Prostate gland (tissue), 2 donors: Measurements from ENCODE around the gene FBXO34. TPM values are rescaled to one million over a fixed set of nuclear protein-coding genes. Genes with fewer than 3 reads are reported as not detected.

Experiments used
- DNase-seq: peaks from one replicate; pipeline ENCODE4 v3.0.0-alpha.2; 2019; ENCODE audit warnings: low spot score
- H3K27ac ChIP-seq, 2 donors: fragments of 200-600 bp; sonication (generic); 2 replicates each; pipeline ENCODE4 v1.5.1; 2017 to 2019
- H3K27me3 ChIP-seq: fragments of 200-600 bp; sonication (generic); replicated peaks from 2 replicates; pipeline ENCODE4 v1.5.1; 2019; ENCODE audit not compliant: insufficient read depth
- H3K36me3 ChIP-seq, 2 donors: fragments of 200-600 bp; sonication (generic); 1 replicate in 1 of 2; 2 replicates in 1 of 2; pipeline versions ENCODE4 v1.5.1 to v1.8.1; 2017 to 2019
- H3K4me1 ChIP-seq: fragments of 200-600 bp; sonication (generic); replicated peaks from 2 replicates; pipeline ENCODE4 v1.5.1; 2019
- H3K4me3 ChIP-seq, 2 donors: fragments of 200-600 bp; sonication (generic); 2 replicates each; pipeline ENCODE4 v1.5.1; 2017 to 2019
- H3K9me3 ChIP-seq: fragments of 200-600 bp; sonication (generic); 2 replicates; pipeline ENCODE4 v1.5.1; 2017
- CTCF ChIP-seq, 4 experiments: fragments of 200-600 bp in 2 of 4; fragments of 450-650 bp in 2 of 4; sonication (generic) in 2 of 4; IDR thresholded peaks; 1 replicate in 3 of 4; 2 replicates in 1 of 4; pipeline ENCODE4 v1.5.1; 2016 to 2019; ENCODE audit warnings: antibody characterized with exemption in 4 of 4, mild to moderate bottlenecking in 2 of 4, moderate library complexity in 2 of 4
- POLR2A ChIP-seq: fragments of 450-650 bp; IDR thresholded peaks from one replicate; pipeline ENCODE4 v1.6.1; 2016; ENCODE audit warnings: antibody characterized with exemption, mild to moderate bottlenecking
- POLR2AphosphoS5 ChIP-seq: sonication (generic); formaldehyde crosslinking; IDR thresholded peaks from one replicate; pipeline ENCODE4 v1.6.1; 2017; ENCODE audit warnings: antibody characterized with exemption
- WGBS: methylation state at CpG from one replicate; pipeline ENCODE4 v1.1.5; 2018; 5-methylcytosine and 5-hydroxymethylcytosine counted together
- intact Hi-C: fragments of 100-400 bp; cut with DNase I; formaldehyde crosslinking; loops from one replicate; pipeline ENCODE4 v1.14.2; 2022
- total RNA-seq, 2 donors: library from RNA; depleted of rRNA; stranded (reverse); fragments of >200 nt; gene quantifications; one replicate each; pipeline ENCODE4 v1.1.0, GENCODE V29; 2016

Gene FBXO34
- total RNA-seq, 2 donors from 2014 or later = 37.8 to 73.3 TPM

- WGBS = 90% methylated on average over 1 of the region's 1 CpG
Observed at GRCh38 chr14:55254581-55254980, 16.6 kb upstream of the FBXO34 start.

GRCh38 chr14:55255979-55256378, 15.2 kb upstream of the FBXO34 start:
- H3K9me3 ChIP-seq = no peaks in the 10 kb centered on the region
- WGBS = 90% methylated on average over 3 of the region's 3 CpGs
- no peaks in the 10 kb centered on the region for H3K36me3 ChIP-seq
- intact Hi-C loops = no loop called here
- H3K27ac ChIP-seq = no peak overlapping the region
- H3K4me1 ChIP-seq = no peaks in the 10 kb centered on the region
- TF ChIP-seq CTCF (IDR thresholded peaks at IDR 0.05) = no peak
- no peak for TF ChIP-seq POLR2AphosphoS5
- TF ChIP-seq POLR2A = no peak
- DNase-seq = no peak
- no peaks in the 10 kb centered on the region for H3K27me3 ChIP-seq
- H3K4me3 ChIP-seq = no peak overlapping the region

More at GRCh38 chr14:55254581-55254980, 16.6 kb upstream of the FBXO34 start:
- H3K4me1 ChIP-seq = no peaks in the 10 kb centered on the region
- no peaks in the 10 kb centered on the region for H3K27me3 ChIP-seq
- no peaks in the 10 kb centered on the region for H3K9me3 ChIP-seq
- no peak for TF ChIP-seq POLR2AphosphoS5
- no peak for TF ChIP-seq POLR2A
- no peak for TF ChIP-seq CTCF (IDR thresholded peaks at IDR 0.05)
- DNase-seq = no peak
- H3K36me3 ChIP-seq = no peaks in the 10 kb centered on the region
- intact Hi-C loops = no loop called here
- no peak overlapping the region for H3K4me3 ChIP-seq
- no peak overlapping the region for H3K27ac ChIP-seq

GRCh38 chr14:55256586-55256985, 14.6 kb upstream of the FBXO34 start:
- no peak for TF ChIP-seq POLR2AphosphoS5
- no peak for TF ChIP-seq CTCF (IDR thresholded peaks at IDR 0.05)
- TF ChIP-seq POLR2A = no peak
- H3K4me3 ChIP-seq = no peak overlapping the region
- no peak for DNase-seq
- intact Hi-C loops = no loop called here
- 31% methylated on average over 6 of the region's 6 CpGs for WGBS
- H3K36me3 ChIP-seq = no peaks in the 10 kb centered on the region
- H3K9me3 ChIP-seq = no peaks in the 10 kb centered on the region
- no peaks in the 10 kb centered on the region for H3K27me3 ChIP-seq
- no peaks in the 10 kb centered on the region for H3K4me1 ChIP-seq
- H3K27ac ChIP-seq = no peak overlapping the region

- no peak overlapping the region for H3K27ac ChIP-seq
- 89% methylated on average over 4 of the region's 4 CpGs for WGBS
- no peaks in the 10 kb centered on the region for H3K9me3 ChIP-seq
- TF ChIP-seq POLR2A = no peak
- TF ChIP-seq POLR2AphosphoS5 = no peak
- no peak for TF ChIP-seq CTCF (IDR thresholded peaks at IDR 0.05)
- intact Hi-C loops = no loop called here
- H3K36me3 ChIP-seq = no peaks in the 10 kb centered on the region
- DNase-seq = no peak
- no peak overlapping the region for H3K4me3 ChIP-seq
- no peaks in the 10 kb centered on the region for H3K27me3 ChIP-seq
- H3K4me1 ChIP-seq = no peaks in the 10 kb centered on the region
Observed at GRCh38 chr14:55265197-55265596, 6.0 kb upstream of the FBXO34 start.

GRCh38 chr14:55267820-55268219, 3.4 kb upstream of the FBXO34 start:
- DNase-seq = no peak
- WGBS = 29% methylated on average over 3 of the region's 3 CpGs
- Histone ChIP-seq H3K9me3 (no peaks in the 10 kb centered on the region), H3K27me3 (no peaks in the 10 kb centered on the region), H3K36me3 (no peaks in the 10 kb centered on the region), H3K4me1 (no peaks in the 10 kb centered on the region), H3K4me3 (no peak overlapping the region), H3K27ac (no peak overlapping the region)
- intact Hi-C loops = no loop called here
- no peak for TF ChIP-seq POLR2A
- TF ChIP-seq POLR2AphosphoS5 = no peak
- TF ChIP-seq CTCF (IDR thresholded peaks at IDR 0.05) = no peak
